ENCODE measurements around the gene ARID4B.

DNA sequence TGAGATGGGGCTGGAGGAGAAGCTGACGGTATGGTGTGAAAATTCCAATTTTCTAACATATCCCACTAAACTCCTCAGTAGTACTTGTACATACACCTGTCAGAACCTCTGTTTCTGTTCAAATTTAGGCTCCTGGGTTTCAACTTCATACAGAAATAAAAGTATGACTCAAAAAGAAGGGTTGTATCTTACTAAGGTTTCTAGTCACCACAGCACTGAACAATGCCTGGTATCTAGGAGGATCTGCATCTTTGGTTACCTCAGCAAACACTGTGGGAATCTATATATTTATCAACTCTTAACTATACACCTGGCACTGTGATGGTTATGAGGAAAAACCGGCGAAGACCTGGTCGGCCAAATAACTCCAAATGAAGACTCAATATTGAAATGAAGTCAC is 180.7 kb downstream of the ARID4B start:
- TF ChIP-seq, protein P1, sequence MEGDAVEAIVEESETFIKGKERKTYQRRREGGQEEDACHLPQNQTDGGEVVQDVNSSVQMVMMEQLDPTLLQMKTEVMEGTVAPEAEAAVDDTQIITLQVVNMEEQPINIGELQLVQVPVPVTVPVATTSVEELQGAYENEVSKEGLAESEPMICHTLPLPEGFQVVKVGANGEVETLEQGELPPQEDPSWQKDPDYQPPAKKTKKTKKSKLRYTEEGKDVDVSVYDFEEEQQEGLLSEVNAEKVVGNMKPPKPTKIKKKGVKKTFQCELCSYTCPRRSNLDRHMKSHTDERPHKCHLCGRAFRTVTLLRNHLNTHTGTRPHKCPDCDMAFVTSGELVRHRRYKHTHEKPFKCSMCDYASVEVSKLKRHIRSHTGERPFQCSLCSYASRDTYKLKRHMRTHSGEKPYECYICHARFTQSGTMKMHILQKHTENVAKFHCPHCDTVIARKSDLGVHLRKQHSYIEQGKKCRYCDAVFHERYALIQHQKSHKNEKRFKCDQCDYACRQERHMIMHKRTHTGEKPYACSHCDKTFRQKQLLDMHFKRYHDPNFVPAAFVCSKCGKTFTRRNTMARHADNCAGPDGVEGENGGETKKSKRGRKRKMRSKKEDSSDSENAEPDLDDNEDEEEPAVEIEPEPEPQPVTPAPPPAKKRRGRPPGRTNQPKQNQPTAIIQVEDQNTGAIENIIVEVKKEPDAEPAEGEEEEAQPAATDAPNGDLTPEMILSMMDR (IDR thresholded peaks at IDR 0.05 in 4 of 5, conservative IDR thresholded peaks at IDR 0.05 in 1 of 5) = no peak
- no peak for TF ChIP-seq POLR2A (IDR thresholded peaks at IDR 0.05)
